Body of pancreas (tissue), 4 donors: ENCODE data around the gene PREP.

ENCODE experiments used
- CTCF ChIP-seq, 7 experiments: fragments of 450-650 bp in 4 of 7; fragments of 200-600 bp in 3 of 7; sonication (generic) in 3 of 7; IDR thresholded peaks; one replicate each; pipeline ENCODE4 v1.5.1; 2016 to 2019; ENCODE audit warnings: antibody characterized with exemption in 7 of 7
- POLR2A ChIP-seq, 3 donors: fragments of 450-650 bp; IDR thresholded peaks; one replicate each; pipeline ENCODE4 v1.6.1; 2016; ENCODE audit warnings: antibody characterized with exemption in 3 of 3, mild to moderate bottlenecking in 2 of 3

GRCh38 chr6:105304825-105305224 is 98.1 kb downstream of the PREP start:
- TF ChIP-seq POLR2A (IDR thresholded peaks at IDR 0.05) (no peak), CTCF (IDR thresholded peaks at IDR 0.05) (no peak)
